LNCAP (cell line): ENCODE measurements around the gene C1orf159.

Experiments
- CTCF ChIP-seq: fragments of 450-650 bp; IDR thresholded peaks from 2 replicates; pipeline ENCODE4 v1.5.1; 2017; ENCODE audit warnings: mild to moderate bottlenecking

Gene C1orf159

GRCh38 chr1:1069711-1070676, 45.9 kb downstream of the C1orf159 start:
- TF ChIP-seq CTCF: no peak

- no peak for TF ChIP-seq CTCF
Observed at GRCh38 chr1:1069056-1069710, 46.7 kb downstream of the C1orf159 start.

GRCh38 chr1:1068517-1069055, 47.3 kb downstream of the C1orf159 start:
- TF ChIP-seq CTCF: no peak

- no peak for TF ChIP-seq CTCF
Observed at GRCh38 chr1:1067860-1068516, 47.9 kb downstream of the C1orf159 start.

GRCh38 chr1:1067284-1067859, 48.5 kb downstream of the C1orf159 start:
- no peak for TF ChIP-seq CTCF

- no peak for TF ChIP-seq CTCF
Observed at GRCh38 chr1:1066403-1067283, 49.2 kb downstream of the C1orf159 start.
